ENCODE results near the gene TIMM17B.

GRCh38 chrX:48927123-48927522 is 29.6 kb upstream of the TIMM17B start:
- TF ChIP-seq CTCF (conservative IDR thresholded peaks at IDR 0.05) (no peak), ZFX (IDR thresholded peaks at IDR 0.05) (no peak)

Data from C4-2B (cell line).